CD14-positive monocyte (primary cell): ENCODE data around the gene TIMP1. TPM values are rescaled to one million over a fixed set of nuclear protein-coding genes. Genes with fewer than 3 reads are reported as not detected.
A peak's percentile ranks its signal among the peaks of the same experiment; 100 is the strongest.

Experiments
- DNase-seq, 3 donors: peaks; one replicate each; pipeline ENCODE4 v3.0.0-alpha.2; 2011 to 2022
- H2AFZ ChIP-seq: 2 replicates; pipeline ENCODE4 v1.6.0; 2012; ENCODE audit warnings: mild to moderate bottlenecking, low read depth, low read length, inconsistent platforms; ENCODE audit not compliant: insufficient read depth, poor library complexity, severe bottlenecking
- H3K27ac ChIP-seq, 2 donors: 1 replicate in 1 of 2; 2 replicates in 1 of 2; pipeline ENCODE4 v1.5.1; 2012 to 2013; ENCODE audit warnings: low read length in 2 of 2, control low read depth in 1 of 2, inconsistent platforms in 1 of 2, low read depth in 1 of 2, mild to moderate bottlenecking in 1 of 2
- H3K27me3 ChIP-seq, 2 donors: one replicate each; pipeline versions ENCODE4 v1.6.0 to v1.6.1; 2011 to 2013; ENCODE audit warnings: low read length in 2 of 2; ENCODE audit not compliant: control insufficient read depth in 2 of 2, insufficient read depth in 2 of 2
- H3K36me3 ChIP-seq, 2 donors: replicated peaks in 1 of 2; 1 replicate in 1 of 2; 2 replicates in 1 of 2; pipeline versions ENCODE4 v1.5.1 to v1.6.1; 2012 to 2013; ENCODE audit warnings: low read length in 2 of 2, control low read depth in 1 of 2, inconsistent platforms in 1 of 2, mild to moderate bottlenecking in 1 of 2; ENCODE audit not compliant: insufficient read depth in 2 of 2, control insufficient read depth in 1 of 2
- H3K4me1 ChIP-seq, 2 donors: 1 replicate in 1 of 2; 2 replicates in 1 of 2; pipeline versions ENCODE4 v1.5.1 to v1.6.1; 2012 to 2013; ENCODE audit warnings: low read length in 2 of 2, control low read depth in 1 of 2, inconsistent platforms in 1 of 2, mild to moderate bottlenecking in 1 of 2, moderate library complexity in 1 of 2; ENCODE audit not compliant: insufficient read depth in 2 of 2, control insufficient read depth in 1 of 2
- H3K4me2 ChIP-seq: replicated peaks from 2 replicates; pipeline ENCODE3; 2012; ENCODE audit warnings: low read length, moderate library complexity, mild to moderate bottlenecking; ENCODE audit not compliant: poor library complexity, severe bottlenecking; ENCODE audit errors: extremely low read depth
- H3K4me3 ChIP-seq, 3 experiments: fragments of 200-600 bp in 1 of 3; sonication (generic) in 1 of 3; replicated peaks in 1 of 3; 1 replicate in 2 of 3; 2 replicates in 1 of 3; pipeline ENCODE4 v1.5.1; 2011 to 2013; ENCODE audit warnings: low read length in 3 of 3, mild to moderate bottlenecking in 3 of 3, control low read depth in 2 of 3, low read depth in 2 of 3, inconsistent platforms in 1 of 3, moderate library complexity in 1 of 3
- H3K79me2 ChIP-seq: 2 replicates; pipeline ENCODE4 v1.6.0; 2012; ENCODE audit warnings: mild to moderate bottlenecking, control low read depth, inconsistent platforms, low read length, moderate library complexity; ENCODE audit not compliant: insufficient read depth
- H3K9ac ChIP-seq: 2 replicates; pipeline ENCODE4 v1.6.0; 2017; ENCODE audit warnings: low read length, mild to moderate bottlenecking; ENCODE audit not compliant: insufficient read depth, poor library complexity, severe bottlenecking
- H3K9me3 ChIP-seq, 2 donors: replicated peaks in 1 of 2; 1 replicate in 1 of 2; 2 replicates in 1 of 2; pipeline versions ENCODE4 v1.5.1 to v1.6.1; 2012 to 2013; ENCODE audit warnings: low read length in 2 of 2, control low read depth in 1 of 2; ENCODE audit not compliant: control insufficient read depth in 1 of 2, insufficient read depth in 1 of 2
- H4K20me1 ChIP-seq: 2 replicates; pipeline ENCODE4 v1.6.0; 2012; ENCODE audit warnings: mild to moderate bottlenecking, low read length, control low read depth, moderate library complexity; ENCODE audit not compliant: insufficient read depth
- H3K27ac Mint-ChIP-seq, 7 donors: one replicate each; pipeline ENCODE4 v1.8.0; 2020; ENCODE audit warnings: mild to moderate bottlenecking in 7 of 7, mixed read lengths in 7 of 7, moderate library complexity in 6 of 7, inconsistent platforms in 2 of 7
- H3K27me3 Mint-ChIP-seq, 3 donors: one replicate each; pipeline ENCODE4 v1.8.0; 2021 to 2022; ENCODE audit warnings: low read depth in 3 of 3, mild to moderate bottlenecking in 3 of 3, mixed read lengths in 3 of 3, moderate library complexity in 3 of 3, inconsistent platforms in 1 of 3
- H3K36me3 Mint-ChIP-seq, 2 donors: one replicate each; pipeline ENCODE4 v1.8.0; 2020; ENCODE audit warnings: mixed read lengths in 2 of 2, inconsistent platforms in 1 of 2, mild to moderate bottlenecking in 1 of 2
- H3K4me1 Mint-ChIP-seq: one replicate; pipeline ENCODE4 v1.8.0; 2020; ENCODE audit warnings: mild to moderate bottlenecking, mixed read lengths
- H3K4me3 Mint-ChIP-seq, 2 donors: one replicate each; pipeline ENCODE4 v1.8.0; 2020; ENCODE audit warnings: mild to moderate bottlenecking in 2 of 2, mixed read lengths in 2 of 2, moderate library complexity in 1 of 2
- H3K9me3 Mint-ChIP-seq, 7 donors: one replicate each; pipeline ENCODE4 v1.8.0; 2020 to 2022; ENCODE audit warnings: mixed read lengths in 7 of 7, mild to moderate bottlenecking in 6 of 7, moderate library complexity in 6 of 7, inconsistent platforms in 2 of 7
- whole genome bisulfite sequencing: methylation state at CpG from one replicate; pipeline ENCODE4 v1.1.5; 2013; ENCODE audit warnings: missing lambda C conversion rate; ENCODE audit not compliant: insufficient coverage; 5-methylcytosine and 5-hydroxymethylcytosine counted together
- intact Hi-C, 2 donors: fragments of 100-400 bp; cut with micrococcal nuclease; formaldehyde crosslinking; loops; one replicate each; pipeline versions ENCODE4 v1.15.0 to v1.15.1; 2023
- polyA plus RNA-seq, 3 donors: library from polyadenylated mRNA; depleted of rRNA in 1 of 3; unstranded in 2 of 3; stranded (reverse) in 1 of 3; fragments of 300-500 nt in 2 of 3; fragments of >200 nt in 1 of 3; fragmentation: Illumina TruSeq in 2 of 3; gene quantifications; 1 replicate in 2 of 3; 2 replicates in 1 of 3; pipeline ENCODE4 v1.2.3, GENCODE V29; 2012 to 2021
- TF ChIP-seq, protein P1 (sequence below): fragments of 200-600 bp; IDR thresholded peaks from one replicate; pipeline ENCODE4 v1.8.0; 2022; ENCODE audit warnings: antibody characterized with exemption, mild to moderate bottlenecking

TIMP1 gene
- polyA plus RNA-seq, 3 donors = 591 to 682 (median 632) TPM

DNA sequence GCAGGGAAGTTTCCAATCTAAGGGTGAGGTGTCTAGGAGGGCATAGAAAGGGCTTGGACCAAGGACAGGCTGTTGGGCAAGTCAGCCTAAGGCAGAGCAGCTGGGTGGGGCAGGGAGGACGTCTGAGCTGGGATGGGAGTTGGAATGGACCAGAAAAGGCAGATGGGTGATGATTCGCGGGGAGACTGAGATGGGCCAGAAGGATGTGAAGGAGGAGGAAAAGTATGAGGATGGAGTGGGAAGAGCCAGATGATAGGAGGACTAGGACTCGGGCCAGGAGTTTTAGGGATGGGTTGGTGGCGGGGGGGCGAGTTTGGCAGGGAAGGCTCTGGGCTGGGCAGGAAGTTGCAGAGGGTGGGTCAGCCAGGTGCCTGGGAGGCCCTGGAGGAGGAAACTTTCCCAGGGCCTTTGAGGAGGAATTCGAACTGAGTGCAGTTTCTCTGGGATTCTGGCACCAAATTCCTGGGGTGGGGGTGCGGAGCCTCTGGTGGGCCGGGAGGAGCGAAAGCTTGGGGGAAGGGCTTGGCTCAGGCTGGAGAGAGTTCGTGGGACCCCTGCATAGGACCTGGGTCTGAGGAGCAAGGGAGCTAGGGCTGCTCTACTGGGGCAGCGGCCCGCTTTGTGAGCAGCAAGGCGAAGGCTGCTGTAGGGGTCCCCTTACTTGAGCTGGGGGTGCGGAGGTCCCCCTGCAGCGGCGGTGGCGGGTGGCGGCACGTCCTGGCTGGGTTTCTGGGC lies 8.7 kb upstream of the TIMP1 start:
- peak overlapping the region in 1 of 3 experiments; percentile 56 for H3K4me3 ChIP-seq
- no peak for DNase-seq
- no peak overlapping the region for H3K27ac ChIP-seq
- H3K27me3 Mint-ChIP-seq = peaks cover 11 to 23% (median 22%) of the 10 kb centered on the region in 3 donors
- peak overlapping the region; percentile 67 to 74 for H3K4me3 Mint-ChIP-seq
- peaks cover 24 to 45% of the 10 kb centered on the region in 2 donors for H3K4me1 ChIP-seq
- 72% methylated on average over 15 of the region's 20 CpGs for WGBS
- intact Hi-C loops = no loop called here
- TF ChIP-seq, protein P1, sequence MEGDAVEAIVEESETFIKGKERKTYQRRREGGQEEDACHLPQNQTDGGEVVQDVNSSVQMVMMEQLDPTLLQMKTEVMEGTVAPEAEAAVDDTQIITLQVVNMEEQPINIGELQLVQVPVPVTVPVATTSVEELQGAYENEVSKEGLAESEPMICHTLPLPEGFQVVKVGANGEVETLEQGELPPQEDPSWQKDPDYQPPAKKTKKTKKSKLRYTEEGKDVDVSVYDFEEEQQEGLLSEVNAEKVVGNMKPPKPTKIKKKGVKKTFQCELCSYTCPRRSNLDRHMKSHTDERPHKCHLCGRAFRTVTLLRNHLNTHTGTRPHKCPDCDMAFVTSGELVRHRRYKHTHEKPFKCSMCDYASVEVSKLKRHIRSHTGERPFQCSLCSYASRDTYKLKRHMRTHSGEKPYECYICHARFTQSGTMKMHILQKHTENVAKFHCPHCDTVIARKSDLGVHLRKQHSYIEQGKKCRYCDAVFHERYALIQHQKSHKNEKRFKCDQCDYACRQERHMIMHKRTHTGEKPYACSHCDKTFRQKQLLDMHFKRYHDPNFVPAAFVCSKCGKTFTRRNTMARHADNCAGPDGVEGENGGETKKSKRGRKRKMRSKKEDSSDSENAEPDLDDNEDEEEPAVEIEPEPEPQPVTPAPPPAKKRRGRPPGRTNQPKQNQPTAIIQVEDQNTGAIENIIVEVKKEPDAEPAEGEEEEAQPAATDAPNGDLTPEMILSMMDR = no peak
- H2AFZ ChIP-seq = no peak overlapping the region
- peaks cover 0 to 10% (median 5%) of the 10 kb centered on the region in 7 donors for H3K9me3 Mint-ChIP-seq
- no peaks in the 10 kb centered on the region for H4K20me1 ChIP-seq
- no peaks in the 10 kb centered on the region for H3K79me2 ChIP-seq
- H3K9ac ChIP-seq = no peak overlapping the region
- H3K9me3 ChIP-seq = no peaks in the 10 kb centered on the region
- H3K27me3 ChIP-seq = peaks cover 0 to 13% of the 10 kb centered on the region in 2 donors
- H3K36me3 Mint-ChIP-seq = peaks cover 38 to 40% of the 10 kb centered on the region in 2 donors
- peaks cover 31% of the 10 kb centered on the region for H3K4me1 Mint-ChIP-seq
- peak overlapping the region; percentile 3 to 82 (median 29) for H3K27ac Mint-ChIP-seq
- H3K4me2 ChIP-seq = peak overlapping the region; percentile 61
- peaks cover 28 to 36% of the 10 kb centered on the region in 2 donors for H3K36me3 ChIP-seq

DNA sequence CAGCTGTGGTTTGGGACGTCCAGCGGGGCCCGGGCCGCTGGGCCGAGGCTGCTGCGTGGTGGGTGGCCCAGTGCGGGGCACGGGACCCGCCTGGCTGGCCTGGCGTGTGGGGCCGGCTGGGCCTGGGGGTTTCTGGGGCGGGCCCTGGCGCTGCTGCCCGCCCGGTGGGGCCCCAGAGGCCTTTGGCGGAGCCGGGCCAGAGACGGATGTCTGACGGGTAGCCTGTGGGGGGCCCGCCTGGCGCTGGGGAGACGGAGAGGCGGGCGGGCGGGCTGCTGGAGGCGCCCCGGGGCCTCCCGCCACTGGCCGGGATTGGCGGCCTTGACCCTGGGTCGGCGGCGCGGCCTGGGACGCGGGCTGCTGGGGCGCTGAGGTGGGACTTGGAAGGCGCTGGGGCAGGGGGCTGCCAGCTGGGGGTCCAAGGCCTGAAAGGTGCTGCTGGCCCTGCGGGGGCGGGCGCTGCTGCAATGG lies 8.1 kb upstream of the TIMP1 start:
- no peaks in the 10 kb centered on the region for H4K20me1 ChIP-seq
- H3K9ac ChIP-seq = peak overlapping the region; percentile 4
- H3K4me1 Mint-ChIP-seq = peaks cover 37% of the 10 kb centered on the region
- TF ChIP-seq, protein P1 = no peak
- peak overlapping the region; percentile 61 for H3K4me2 ChIP-seq
- peaks cover 30 to 51% of the 10 kb centered on the region in 2 donors for H3K4me1 ChIP-seq
- peak overlapping the region in 1 of 2 donors; percentile 63 for H3K4me3 Mint-ChIP-seq
- peaks cover 0 to 10% (median 5%) of the 10 kb centered on the region in 7 donors for H3K9me3 Mint-ChIP-seq
- H3K27ac ChIP-seq = no peak overlapping the region
- 8% methylated on average over 18 of the region's 41 CpGs for WGBS
- no peak for DNase-seq
- intact Hi-C loops = no loop called here
- no peaks in the 10 kb centered on the region for H3K79me2 ChIP-seq
- peaks cover 32 to 34% of the 10 kb centered on the region in 2 donors for H3K36me3 Mint-ChIP-seq
- no peak overlapping the region for H2AFZ ChIP-seq
- peaks cover 24 to 30% of the 10 kb centered on the region in 2 donors for H3K36me3 ChIP-seq
- H3K9me3 ChIP-seq = no peaks in the 10 kb centered on the region
- H3K27ac Mint-ChIP-seq = no peak overlapping the region
- H3K27me3 Mint-ChIP-seq = peaks cover 11 to 23% (median 22%) of the 10 kb centered on the region in 3 donors
- peaks cover 0 to 13% of the 10 kb centered on the region in 2 donors for H3K27me3 ChIP-seq
- H3K4me3 ChIP-seq = peak overlapping the region in 1 of 3 experiments; percentile 56
